Neural progenitor cell (in vitro differentiated cells): ENCODE data around the gene GNMT.

ENCODE experiments used
- CTCF ChIP-seq: fragments of 200-600 bp; sonication (generic); IDR thresholded peaks from 2 replicates; pipeline ENCODE4 v1.5.1; 2017; ENCODE audit warnings: antibody characterized with exemption, mild to moderate bottlenecking
- EZH2 ChIP-seq: fragments of 200-600 bp; sonication (generic); IDR thresholded peaks from 2 replicates; pipeline ENCODE4 v1.6.1; 2017; ENCODE audit warnings: antibody characterized with exemption, mild to moderate bottlenecking, moderate library complexity
- EZH2phosphoT487 ChIP-seq: fragments of 200-600 bp; sonication (generic); IDR thresholded peaks from 2 replicates; pipeline ENCODE4 v1.6.1; 2017; ENCODE audit warnings: antibody characterized with exemption

GRCh38 chr6:43001843-43002242 is 41.3 kb downstream of the GNMT start:
- TF ChIP-seq CTCF (no peak), EZH2phosphoT487 (no peak), EZH2 (no peak)
